Measurements from ENCODE around the gene CPB1.

The CPB1 gene

DNA sequence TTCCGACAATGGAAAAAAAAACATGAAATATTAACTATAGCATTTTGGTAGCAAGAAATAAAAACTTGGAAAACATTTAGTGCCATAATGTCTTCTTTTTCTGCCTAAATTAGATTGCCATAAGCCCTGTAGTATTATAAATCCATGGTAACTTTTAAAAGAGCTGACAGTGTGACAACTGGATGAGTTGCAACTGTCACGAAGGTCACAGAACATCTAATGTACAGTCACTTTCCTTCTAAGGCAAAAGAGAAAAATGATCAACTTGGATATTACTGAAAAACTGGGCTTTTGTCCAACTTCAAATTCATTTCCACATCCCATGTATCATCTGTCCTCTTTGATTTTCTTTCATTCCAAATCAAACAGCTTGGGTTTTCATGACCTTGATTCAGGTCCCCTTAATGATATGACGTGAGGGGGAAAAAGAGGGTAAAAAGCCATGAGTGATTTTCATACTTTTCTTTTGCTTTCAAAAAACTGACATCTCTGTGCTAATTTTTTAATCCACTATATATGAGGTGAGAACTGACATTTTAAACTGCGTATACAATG lies 602 bp downstream of the CPB1 start:
- Histone ChIP-seq H3K27me3 (ENCODE audit: control insufficient read depth in 3 of 3, insufficient read depth in 3 of 3, low read depth in 1 of 3, low read length in 3 of 3) (no peaks in the 10 kb centered on the region), H2BK5ac (ENCODE audit: low read length) (no peak overlapping the region), H3K4me3 (ENCODE audit: low read length in 2 of 2) (no peak overlapping the region), H3K18ac (ENCODE audit: low read length) (no peak overlapping the region), H2BK12ac (ENCODE audit: low read length) (no peak overlapping the region), H3K9ac (ENCODE audit: low read depth, low read length, poor library complexity) (no peak overlapping the region), H2AK5ac (ENCODE audit: low read depth, low read length) (no peak overlapping the region), H3K4me2 (ENCODE audit: insufficient read depth, low read length, poor library complexity, severe bottlenecking) (no peak overlapping the region), H2BK15ac (ENCODE audit: low read length) (no peak overlapping the region), H3K4me1 (ENCODE audit: control insufficient read depth in 2 of 2, insufficient read depth in 1 of 2, low read depth in 1 of 2, low read length in 2 of 2) (no peaks in the 10 kb centered on the region), H3K4ac (ENCODE audit: low read length) (no peak overlapping the region), H3K27ac (replicated peaks; ENCODE audit: low read length) (no peak overlapping the region), H4K8ac (ENCODE audit: low read depth, low read length) (no peak overlapping the region), H3K36me3 (replicated peaks in 1 of 2; ENCODE audit: control insufficient read depth in 2 of 2, insufficient read depth in 2 of 2, low read length in 2 of 2) (no peaks in the 10 kb centered on the region), H3K79me1 (ENCODE audit: low read depth, low read length) (no peaks in the 10 kb centered on the region), H2BK120ac (ENCODE audit: low read depth, low read length) (no peak overlapping the region), H3K14ac (ENCODE audit: low read length) (no peak overlapping the region), H3K23ac (ENCODE audit: low read depth, low read length, poor library complexity) (no peak overlapping the region), H4K91ac (ENCODE audit: low read depth, low read length, poor library complexity) (no peak overlapping the region), H2AFZ (ENCODE audit: low read length) (no peak overlapping the region), H3K9me3 (replicated peaks in 1 of 2; ENCODE audit: control insufficient read depth in 2 of 2, insufficient read depth in 1 of 2, low read depth in 1 of 2, low read length in 2 of 2) (no peaks in the 10 kb centered on the region)
- no peak for DNase-seq (ENCODE audit: low spot score)
- WGBS, 2 donors (ENCODE audit: extremely low coverage in 2 of 2, insufficient read length in 2 of 2, insufficient replicate concordance in 1 of 2), result no CpG with 5 or more reads among the region's 4 CpGs

DNA sequence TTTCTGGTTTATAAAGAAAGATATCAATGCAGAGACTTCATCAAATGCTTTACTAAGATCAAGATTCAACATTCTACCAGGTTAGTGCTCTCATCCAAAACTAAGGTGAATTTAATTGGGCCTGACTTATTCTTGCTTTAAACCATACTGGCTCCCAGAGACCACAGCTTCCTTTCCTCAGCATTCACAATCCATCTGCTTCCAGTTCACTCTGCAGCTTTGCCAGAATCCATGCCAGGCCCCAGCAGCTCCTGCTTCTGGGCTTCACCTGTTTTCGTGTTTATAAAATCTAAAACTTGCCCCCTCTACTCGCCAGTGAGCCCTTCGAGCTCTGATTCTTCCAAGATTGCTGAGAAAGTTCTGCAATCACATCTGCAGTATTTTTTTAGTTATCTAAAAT lies 2.3 kb downstream of the CPB1 start:
- Histone ChIP-seq H4K91ac (ENCODE audit: low read depth, low read length, poor library complexity) (no peak overlapping the region), H2BK15ac (ENCODE audit: low read length) (no peak overlapping the region), H3K27ac (replicated peaks; ENCODE audit: low read length) (no peak overlapping the region), H3K18ac (ENCODE audit: low read length) (no peak overlapping the region), H3K79me1 (ENCODE audit: low read depth, low read length) (no peaks in the 10 kb centered on the region), H3K23ac (ENCODE audit: low read depth, low read length, poor library complexity) (no peak overlapping the region), H3K27me3 (ENCODE audit: control insufficient read depth in 3 of 3, insufficient read depth in 3 of 3, low read depth in 1 of 3, low read length in 3 of 3) (no peaks in the 10 kb centered on the region), H2AK5ac (ENCODE audit: low read depth, low read length) (no peak overlapping the region), H3K14ac (ENCODE audit: low read length) (no peak overlapping the region), H2AFZ (ENCODE audit: low read length) (no peak overlapping the region), H3K9ac (ENCODE audit: low read depth, low read length, poor library complexity) (no peak overlapping the region), H3K4ac (ENCODE audit: low read length) (no peak overlapping the region), H2BK5ac (ENCODE audit: low read length) (no peak overlapping the region), H4K8ac (ENCODE audit: low read depth, low read length) (no peak overlapping the region), H3K36me3 (replicated peaks in 1 of 2; ENCODE audit: control insufficient read depth in 2 of 2, insufficient read depth in 2 of 2, low read length in 2 of 2) (peaks cover 0 to 1% of the 10 kb centered on the region in 2 donors), H3K4me2 (ENCODE audit: insufficient read depth, low read length, poor library complexity, severe bottlenecking) (no peak overlapping the region), H3K9me3 (replicated peaks in 1 of 2; ENCODE audit: control insufficient read depth in 2 of 2, insufficient read depth in 1 of 2, low read depth in 1 of 2, low read length in 2 of 2) (no peaks in the 10 kb centered on the region), H2BK120ac (ENCODE audit: low read depth, low read length) (no peak overlapping the region), H3K4me1 (ENCODE audit: control insufficient read depth in 2 of 2, insufficient read depth in 1 of 2, low read depth in 1 of 2, low read length in 2 of 2) (no peaks in the 10 kb centered on the region), H3K4me3 (ENCODE audit: low read length in 2 of 2) (no peak overlapping the region), H2BK12ac (ENCODE audit: low read length) (no peak overlapping the region)
- WGBS, 2 donors (ENCODE audit: extremely low coverage in 2 of 2, insufficient read length in 2 of 2, insufficient replicate concordance in 1 of 2), result no CpG with 5 or more reads among the region's 3 CpGs
- DNase-seq (ENCODE audit: low spot score), result no peak

DNA sequence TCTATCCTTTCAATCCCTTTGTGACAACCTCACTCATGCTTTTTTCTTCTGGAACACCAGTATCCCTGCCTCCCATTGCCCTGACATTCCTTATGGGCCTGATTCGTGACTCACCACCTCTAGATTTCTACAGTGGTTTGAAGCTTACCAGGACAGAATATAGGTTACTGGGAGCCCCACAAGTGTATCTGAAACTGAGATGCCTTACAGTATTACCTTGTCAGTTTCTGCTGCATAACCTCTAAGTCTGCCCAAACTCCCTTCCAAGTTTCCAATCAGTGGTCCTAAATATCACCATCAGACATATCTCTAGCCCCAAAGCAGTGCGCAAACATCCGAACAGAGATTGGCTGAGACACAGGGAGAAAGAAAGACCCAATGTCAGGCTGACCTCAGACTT lies 5.6 kb downstream of the CPB1 start:
- Histone ChIP-seq H3K9ac (ENCODE audit: low read depth, low read length, poor library complexity) (no peak overlapping the region), H2AK5ac (ENCODE audit: low read depth, low read length) (no peak overlapping the region), H2BK15ac (ENCODE audit: low read length) (no peak overlapping the region), H3K36me3 (replicated peaks in 1 of 2; ENCODE audit: control insufficient read depth in 2 of 2, insufficient read depth in 2 of 2, low read length in 2 of 2) (peaks cover 0 to 1% of the 10 kb centered on the region in 2 donors), H3K23ac (ENCODE audit: low read depth, low read length, poor library complexity) (no peak overlapping the region), H3K18ac (ENCODE audit: low read length) (no peak overlapping the region), H3K27ac (replicated peaks; ENCODE audit: low read length) (no peak overlapping the region), H3K4me2 (ENCODE audit: insufficient read depth, low read length, poor library complexity, severe bottlenecking) (no peak overlapping the region), H4K8ac (ENCODE audit: low read depth, low read length) (no peak overlapping the region), H3K79me1 (ENCODE audit: low read depth, low read length) (no peaks in the 10 kb centered on the region), H2BK120ac (ENCODE audit: low read depth, low read length) (no peak overlapping the region), H3K4ac (ENCODE audit: low read length) (no peak overlapping the region), H2BK5ac (ENCODE audit: low read length) (no peak overlapping the region), H4K91ac (ENCODE audit: low read depth, low read length, poor library complexity) (no peak overlapping the region), H3K4me3 (ENCODE audit: low read length in 2 of 2) (no peak overlapping the region), H3K27me3 (ENCODE audit: control insufficient read depth in 3 of 3, insufficient read depth in 3 of 3, low read depth in 1 of 3, low read length in 3 of 3) (no peaks in the 10 kb centered on the region), H2BK12ac (ENCODE audit: low read length) (no peak overlapping the region), H3K4me1 (ENCODE audit: control insufficient read depth in 2 of 2, insufficient read depth in 1 of 2, low read depth in 1 of 2, low read length in 2 of 2) (no peaks in the 10 kb centered on the region), H2AFZ (ENCODE audit: low read length) (no peak overlapping the region), H3K14ac (ENCODE audit: low read length) (no peak overlapping the region), H3K9me3 (replicated peaks in 1 of 2; ENCODE audit: control insufficient read depth in 2 of 2, insufficient read depth in 1 of 2, low read depth in 1 of 2, low read length in 2 of 2) (no peaks in the 10 kb centered on the region)
- no CpG with 5 or more reads among the region's 3 CpGs for WGBS, 2 donors (ENCODE audit: extremely low coverage in 2 of 2, insufficient read length in 2 of 2, insufficient replicate concordance in 1 of 2)
- no peak for DNase-seq (ENCODE audit: low spot score)

DNA sequence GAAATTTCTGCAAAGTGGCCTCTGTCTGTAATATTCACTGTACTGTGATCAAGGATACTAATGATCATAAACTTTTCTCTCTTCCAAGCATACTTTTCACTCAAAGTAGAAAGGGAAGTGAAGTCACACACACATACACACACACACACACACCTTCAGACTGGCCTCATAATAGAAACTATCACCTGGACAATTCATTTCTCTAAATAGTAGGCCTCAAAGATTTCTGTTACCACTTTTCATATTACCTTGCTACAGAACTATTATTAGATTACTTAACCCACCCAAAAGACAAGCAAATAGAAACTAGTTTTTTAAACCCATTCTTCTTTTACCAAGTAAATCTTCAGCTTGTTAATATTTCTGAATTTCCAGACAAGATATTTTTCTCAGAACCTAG lies 12.2 kb downstream of the CPB1 start:
- Histone ChIP-seq H4K8ac (ENCODE audit: low read depth, low read length) (no peak overlapping the region), H3K18ac (ENCODE audit: low read length) (no peak overlapping the region), H3K4me1 (ENCODE audit: control insufficient read depth in 2 of 2, insufficient read depth in 1 of 2, low read depth in 1 of 2, low read length in 2 of 2) (no peaks in the 10 kb centered on the region), H3K9ac (ENCODE audit: low read depth, low read length, poor library complexity) (no peak overlapping the region), H2BK15ac (ENCODE audit: low read length) (no peak overlapping the region), H2BK120ac (ENCODE audit: low read depth, low read length) (no peak overlapping the region), H3K4me2 (ENCODE audit: insufficient read depth, low read length, poor library complexity, severe bottlenecking) (no peak overlapping the region), H3K27ac (replicated peaks; ENCODE audit: low read length) (no peak overlapping the region), H3K27me3 (ENCODE audit: control insufficient read depth in 3 of 3, insufficient read depth in 3 of 3, low read depth in 1 of 3, low read length in 3 of 3) (no peaks in the 10 kb centered on the region), H3K4ac (ENCODE audit: low read length) (no peak overlapping the region), H3K36me3 (replicated peaks in 1 of 2; ENCODE audit: control insufficient read depth in 2 of 2, insufficient read depth in 2 of 2, low read length in 2 of 2) (peaks cover 0 to 1% of the 10 kb centered on the region in 2 donors), H2AFZ (ENCODE audit: low read length) (no peak overlapping the region), H2BK5ac (ENCODE audit: low read length) (no peak overlapping the region), H3K79me1 (ENCODE audit: low read depth, low read length) (no peaks in the 10 kb centered on the region), H2AK5ac (ENCODE audit: low read depth, low read length) (no peak overlapping the region), H2BK12ac (ENCODE audit: low read length) (no peak overlapping the region), H4K91ac (ENCODE audit: low read depth, low read length, poor library complexity) (no peak overlapping the region), H3K9me3 (replicated peaks in 1 of 2; ENCODE audit: control insufficient read depth in 2 of 2, insufficient read depth in 1 of 2, low read depth in 1 of 2, low read length in 2 of 2) (no peaks in the 10 kb centered on the region), H3K14ac (ENCODE audit: low read length) (no peak overlapping the region), H3K4me3 (ENCODE audit: low read length in 2 of 2) (no peak overlapping the region), H3K23ac (ENCODE audit: low read depth, low read length, poor library complexity) (no peak overlapping the region)
- DNase-seq (ENCODE audit: low spot score), result no peak

Measured in neuronal stem cell (in vitro differentiated cells).